ENCODE data around the gene APEH.

DNA sequence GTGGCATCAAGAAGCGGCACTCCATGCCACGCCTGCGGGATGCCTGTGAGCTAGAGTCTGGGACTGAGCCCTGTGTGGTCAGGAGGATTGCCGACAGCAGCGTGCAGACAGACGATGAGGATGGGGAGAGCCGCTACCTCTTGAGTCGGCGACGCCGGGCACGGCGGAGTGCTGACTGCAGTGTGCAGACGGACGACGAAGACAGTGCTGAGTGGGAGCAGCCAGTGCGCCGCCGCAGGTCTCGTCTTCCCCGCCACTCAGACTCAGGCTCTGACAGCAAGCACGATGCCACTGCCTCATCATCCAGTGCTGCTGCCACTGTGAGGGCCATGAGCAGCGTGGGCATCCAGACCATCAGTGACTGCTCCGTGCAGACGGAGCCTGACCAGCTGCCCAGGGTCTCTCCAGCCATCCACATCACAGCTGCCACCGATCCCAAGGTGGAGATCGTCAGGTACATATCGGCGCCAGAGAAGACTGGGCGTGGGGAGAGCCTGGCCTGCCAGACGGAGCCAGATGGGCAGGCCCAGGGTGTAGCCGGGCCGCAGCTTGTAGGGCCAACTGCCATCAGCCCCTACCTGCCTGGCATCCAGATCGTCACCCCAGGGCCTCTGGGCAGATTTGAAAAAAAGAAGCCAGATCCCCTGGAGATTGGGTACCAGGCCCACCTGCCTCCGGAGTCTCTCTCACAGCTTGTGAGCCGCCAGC, 16.8 kb upstream of the APEH start:
- no peak for TF ChIP-seq CTCF (conservative IDR thresholded peaks at IDR 0.05 in 1 of 2, IDR thresholded peaks at IDR 0.05 in 1 of 2; ENCODE audit: low read depth in 1 of 2, low read length in 2 of 2)
- TF ChIP-seq EZH2 (IDR thresholded peaks at IDR 0.05; ENCODE audit: low read length, missing control alignments) = no peak

All from fibroblast of lung (primary cell).